OCI-LY1 (cell line): Measurements from ENCODE around the gene GAS6.

Experiments used
- H2AFZ ChIP-seq: fragments of 200-600 bp; sonication (generic), shearing (Covaris generic); 2 replicates; pipeline ENCODE4 v1.6.0; 2014; ENCODE audit warnings: antibody characterized with exemption, mild to moderate bottlenecking, low read length
- H3F3A ChIP-seq: fragments of 200-600 bp; sonication (generic), shearing (Covaris generic); 2 replicates; pipeline ENCODE4 v1.6.0; 2014; ENCODE audit warnings: mild to moderate bottlenecking, antibody characterized with exemption, low read length, moderate library complexity; ENCODE audit not compliant: insufficient read depth
- H3K27ac ChIP-seq: fragments of 200-600 bp; sonication (generic); 2 replicates; pipeline ENCODE4 v1.5.1; 2014; ENCODE audit warnings: low read length, mixed run types, mild to moderate bottlenecking, low read depth; ENCODE audit not compliant: poor library complexity, severe bottlenecking
- H3K27me3 ChIP-seq: fragments of 200-600 bp; sonication (generic); 2 replicates; pipeline ENCODE4 v1.6.0; 2014; ENCODE audit warnings: antibody characterized with exemption, mild to moderate bottlenecking, low read length, moderate library complexity; ENCODE audit not compliant: insufficient read depth
- H3K36me3 ChIP-seq: fragments of 200-600 bp; sonication (generic); 2 replicates; pipeline ENCODE4 v1.6.1; 2014; ENCODE audit warnings: mild to moderate bottlenecking, antibody characterized with exemption, low read length, moderate library complexity, mixed read lengths; ENCODE audit not compliant: insufficient read depth
- H3K4me1 ChIP-seq: fragments of 200-600 bp; sonication (generic); 2 replicates; pipeline ENCODE4 v1.5.1; 2014; ENCODE audit warnings: mild to moderate bottlenecking, low read length, moderate library complexity; ENCODE audit not compliant: insufficient read depth, severe bottlenecking
- H3K4me2 ChIP-seq: fragments of 200-600 bp; sonication (generic), shearing (Covaris generic); 2 replicates; pipeline ENCODE4 v1.6.1; 2014; ENCODE audit warnings: low read length
- H3K4me3 ChIP-seq: fragments of 200-600 bp; sonication (generic); 2 replicates; pipeline ENCODE4 v1.5.1; 2014; ENCODE audit warnings: low read length, low read depth, mild to moderate bottlenecking, mixed read lengths; ENCODE audit not compliant: poor library complexity, severe bottlenecking
- H3K79me2 ChIP-seq: fragments of 200-600 bp; shearing (Covaris generic); 2 replicates; pipeline ENCODE4 v1.6.1; 2016; ENCODE audit warnings: mixed run types, low read length, mixed read lengths; ENCODE audit not compliant: insufficient read depth
- H3K9ac ChIP-seq: fragments of 200-600 bp; sonication (generic), shearing (Covaris generic); 2 replicates; pipeline ENCODE4 v1.6.1; 2014; ENCODE audit warnings: mild to moderate bottlenecking, low read length, mixed read lengths
- H3K9me2 ChIP-seq: fragments of 200-600 bp; sonication (generic), shearing (Covaris generic); 2 replicates; pipeline ENCODE4 v1.6.1; 2014; ENCODE audit warnings: low read depth, mild to moderate bottlenecking, low read length, mixed read lengths
- H3K9me3 ChIP-seq: fragments of 200-600 bp; shearing (Covaris generic); 2 replicates; pipeline ENCODE4 v1.6.1; 2014; ENCODE audit warnings: low read length, mixed read lengths
- H4K20me1 ChIP-seq: fragments of 200-600 bp; sonication (generic), shearing (Covaris generic); 2 replicates; pipeline ENCODE4 v1.6.0; 2016; ENCODE audit warnings: mild to moderate bottlenecking, low read length; ENCODE audit not compliant: insufficient read depth
- EZH2 ChIP-seq: fragments of 200-600 bp; sonication (generic), shearing (Covaris generic); IDR thresholded peaks from 2 replicates; pipeline ENCODE4 v1.8.0; 2017; ENCODE audit warnings: borderline replicate concordance, mixed run types, mild to moderate bottlenecking, antibody characterized with exemption, low read length, moderate library complexity, mixed read lengths
- TF ChIP-seq, protein P1 (sequence below): fragments of 200-600 bp; sonication (generic), shearing (Covaris generic); IDR thresholded peaks from 2 replicates; pipeline ENCODE4 v1.5.1; 2017; ENCODE audit warnings: mild to moderate bottlenecking, antibody characterized with exemption, low read length, moderate library complexity, mixed read lengths

The GAS6 gene

GRCh38 chr13:113804703-113805430 lies 59.0 kb downstream of the GAS6 start:
- no peaks in the 10 kb centered on the region for H3K9me2 ChIP-seq
- no peaks in the 10 kb centered on the region for H4K20me1 ChIP-seq
- no peak for TF ChIP-seq EZH2
- TF ChIP-seq, protein P1, sequence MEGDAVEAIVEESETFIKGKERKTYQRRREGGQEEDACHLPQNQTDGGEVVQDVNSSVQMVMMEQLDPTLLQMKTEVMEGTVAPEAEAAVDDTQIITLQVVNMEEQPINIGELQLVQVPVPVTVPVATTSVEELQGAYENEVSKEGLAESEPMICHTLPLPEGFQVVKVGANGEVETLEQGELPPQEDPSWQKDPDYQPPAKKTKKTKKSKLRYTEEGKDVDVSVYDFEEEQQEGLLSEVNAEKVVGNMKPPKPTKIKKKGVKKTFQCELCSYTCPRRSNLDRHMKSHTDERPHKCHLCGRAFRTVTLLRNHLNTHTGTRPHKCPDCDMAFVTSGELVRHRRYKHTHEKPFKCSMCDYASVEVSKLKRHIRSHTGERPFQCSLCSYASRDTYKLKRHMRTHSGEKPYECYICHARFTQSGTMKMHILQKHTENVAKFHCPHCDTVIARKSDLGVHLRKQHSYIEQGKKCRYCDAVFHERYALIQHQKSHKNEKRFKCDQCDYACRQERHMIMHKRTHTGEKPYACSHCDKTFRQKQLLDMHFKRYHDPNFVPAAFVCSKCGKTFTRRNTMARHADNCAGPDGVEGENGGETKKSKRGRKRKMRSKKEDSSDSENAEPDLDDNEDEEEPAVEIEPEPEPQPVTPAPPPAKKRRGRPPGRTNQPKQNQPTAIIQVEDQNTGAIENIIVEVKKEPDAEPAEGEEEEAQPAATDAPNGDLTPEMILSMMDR: no peak
- no peak overlapping the region for H2AFZ ChIP-seq
- H3K27me3 ChIP-seq: peaks cover 9% of the 10 kb centered on the region; the same call in 1 of the 2 replicates
- H3K9ac ChIP-seq: no peak overlapping the region
- no peak overlapping the region for H3K27ac ChIP-seq
- H3K79me2 ChIP-seq: no peaks in the 10 kb centered on the region
- no peak overlapping the region for H3K4me2 ChIP-seq
- no peaks in the 10 kb centered on the region for H3K36me3 ChIP-seq
- H3K9me3 ChIP-seq: peaks cover 14% of the 10 kb centered on the region
- H3K4me3 ChIP-seq: no peak overlapping the region
- H3K4me1 ChIP-seq: no peaks in the 10 kb centered on the region
- H3F3A ChIP-seq: no peaks in the 10 kb centered on the region

GRCh38 chr13:113804017-113804702 lies 59.7 kb downstream of the GAS6 start:
- no peak for TF ChIP-seq EZH2
- TF ChIP-seq, protein P1: no peak
- H3K36me3 ChIP-seq: no peaks in the 10 kb centered on the region
- no peak overlapping the region for H2AFZ ChIP-seq
- peaks cover 9% of the 10 kb centered on the region; the same call in 1 of the 2 replicates for H3K27me3 ChIP-seq
- H3F3A ChIP-seq: no peaks in the 10 kb centered on the region
- no peak overlapping the region for H3K4me2 ChIP-seq
- no peak overlapping the region for H3K9ac ChIP-seq
- no peaks in the 10 kb centered on the region for H3K4me1 ChIP-seq
- no peaks in the 10 kb centered on the region for H3K79me2 ChIP-seq
- no peaks in the 10 kb centered on the region for H4K20me1 ChIP-seq
- no peaks in the 10 kb centered on the region for H3K9me2 ChIP-seq
- H3K4me3 ChIP-seq: no peak overlapping the region
- no peak overlapping the region for H3K27ac ChIP-seq
- H3K9me3 ChIP-seq: peaks cover 12% of the 10 kb centered on the region

DNA sequence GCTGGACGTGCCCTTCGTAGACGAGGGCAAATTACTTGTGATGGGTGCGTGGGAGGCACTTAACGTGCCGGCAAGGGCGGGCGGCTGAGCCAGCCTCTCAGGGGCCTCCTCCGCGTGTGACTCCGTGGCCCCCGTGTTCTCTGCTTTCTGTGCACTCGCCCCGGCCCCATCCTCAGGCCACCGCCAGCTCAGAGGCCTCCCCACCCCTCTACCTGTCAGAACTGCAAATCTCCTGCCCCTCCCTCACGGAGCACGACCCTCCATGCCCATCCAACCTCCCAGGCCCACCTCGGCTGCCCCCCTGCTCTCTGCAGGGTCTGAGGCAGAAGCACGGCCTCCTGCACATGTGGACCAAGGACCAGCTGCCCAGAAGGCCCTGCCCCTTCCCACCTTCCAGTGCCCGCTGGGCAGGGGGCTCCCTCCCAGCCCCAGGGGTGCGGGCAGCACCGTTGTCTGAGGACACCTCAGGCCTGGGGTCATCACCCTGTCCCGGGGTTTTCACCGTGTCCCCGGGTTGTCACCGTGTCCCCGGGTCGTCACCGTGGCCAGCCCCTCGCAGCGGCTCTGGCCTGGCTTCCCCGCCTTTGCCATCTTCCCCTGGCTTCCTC lies 60.4 kb downstream of the GAS6 start:
- H3K27ac ChIP-seq: no peak overlapping the region

More for the DNA sequence above, 60.4 kb downstream of the GAS6 start:
- no peak overlapping the region for H3K4me2 ChIP-seq
- peaks cover 9% of the 10 kb centered on the region for H3K9me3 ChIP-seq
- no peak overlapping the region for H3K9ac ChIP-seq
- no peaks in the 10 kb centered on the region for H3K36me3 ChIP-seq
- H3K4me3 ChIP-seq: no peak overlapping the region
- no peaks in the 10 kb centered on the region for H3K4me1 ChIP-seq
- H3K9me2 ChIP-seq: no peaks in the 10 kb centered on the region
- H3F3A ChIP-seq: no peaks in the 10 kb centered on the region
- TF ChIP-seq, protein P1: no peak
- no peak for TF ChIP-seq EZH2
- peaks cover 9% of the 10 kb centered on the region; the same call in 1 of the 2 replicates for H3K27me3 ChIP-seq
- no peak overlapping the region for H2AFZ ChIP-seq
- no peaks in the 10 kb centered on the region for H3K79me2 ChIP-seq
- no peaks in the 10 kb centered on the region for H4K20me1 ChIP-seq
